NCI-H1694 (cell line): ENCODE results near the gene COBLL1.

ENCODE experiments used
- DNase-seq: peaks from one replicate; lab custom pipeline; 2025; lab: John Stamatoyannopoulos, UW

Gene COBLL1

DNA sequence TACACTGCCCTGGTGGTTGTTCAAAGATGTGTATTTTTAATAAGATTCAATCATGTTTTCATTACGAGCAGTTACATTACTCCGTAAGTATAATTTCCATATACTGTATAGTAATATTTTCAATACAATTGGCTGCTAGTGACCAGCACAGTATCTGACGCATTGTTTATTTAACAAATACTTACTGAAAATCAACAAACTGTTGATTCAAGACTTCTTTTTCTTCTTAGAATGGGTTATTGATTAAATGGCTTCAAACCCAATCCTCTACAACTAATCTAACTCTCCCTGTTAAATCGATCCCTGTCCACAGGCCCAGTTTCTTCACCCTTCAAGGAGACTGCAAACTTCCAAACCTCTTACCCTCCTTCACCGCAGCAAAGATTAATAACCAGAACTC, 18.5 kb downstream of the COBLL1 start:
- DNase-seq = no peak

DNA sequence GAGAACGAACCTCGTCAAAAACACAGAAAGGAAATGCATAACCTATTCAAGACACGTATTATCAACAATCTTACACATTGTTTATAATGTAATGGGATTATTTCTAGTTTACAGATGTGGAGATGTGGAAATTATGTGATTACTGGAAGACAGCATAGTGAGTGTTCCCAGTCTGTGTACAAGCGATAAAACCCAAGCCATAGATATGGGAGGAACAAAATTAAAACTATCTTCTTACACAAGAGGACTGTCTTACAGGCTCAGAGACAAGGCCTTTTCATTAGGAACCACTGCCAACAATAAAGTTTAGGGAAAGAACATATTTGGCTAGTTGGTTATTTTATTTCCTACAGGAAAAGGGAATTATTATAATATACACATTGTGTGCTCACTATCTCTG, 20.3 kb downstream of the COBLL1 start:
- DNase-seq = no peak

DNA sequence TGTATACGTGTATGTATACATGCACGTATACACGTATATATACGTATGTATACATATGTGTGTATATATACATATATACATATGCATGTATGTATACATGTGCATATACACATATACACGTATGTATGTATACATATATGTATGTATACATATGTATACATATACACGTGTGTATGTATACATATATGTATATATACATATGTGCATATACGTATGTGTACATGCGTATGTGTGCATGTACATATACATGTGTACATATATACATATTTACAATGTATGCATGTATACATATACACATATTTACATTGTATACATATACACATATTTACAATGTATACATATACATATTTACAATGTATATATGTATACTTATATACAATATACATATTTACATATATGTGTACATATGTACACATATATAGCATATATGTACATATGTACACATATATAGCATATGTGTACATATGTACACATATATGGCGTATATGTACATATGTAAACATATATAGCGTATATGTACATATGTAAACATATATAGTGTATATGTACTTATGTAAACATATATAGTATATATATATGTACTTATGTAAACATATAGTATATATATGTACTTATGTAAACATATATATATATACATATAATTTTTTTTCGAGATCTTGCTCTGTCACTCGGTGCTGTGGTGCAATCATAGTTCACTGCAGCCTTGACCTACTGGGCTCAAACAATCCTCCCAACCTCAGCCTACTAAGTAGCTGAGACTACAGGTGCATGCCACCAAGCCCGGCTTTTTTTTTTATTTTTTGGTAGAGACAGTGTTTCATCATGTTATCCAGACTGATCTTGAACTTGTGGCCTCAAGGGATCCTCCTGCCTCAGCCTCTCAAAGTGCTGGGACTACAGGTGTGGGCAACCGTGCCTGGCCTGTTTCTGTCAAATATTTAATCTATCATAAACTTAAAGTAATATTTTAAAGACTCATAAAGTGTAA, 23.2 kb downstream of the COBLL1 start:
- DNase-seq = no peak

DNA sequence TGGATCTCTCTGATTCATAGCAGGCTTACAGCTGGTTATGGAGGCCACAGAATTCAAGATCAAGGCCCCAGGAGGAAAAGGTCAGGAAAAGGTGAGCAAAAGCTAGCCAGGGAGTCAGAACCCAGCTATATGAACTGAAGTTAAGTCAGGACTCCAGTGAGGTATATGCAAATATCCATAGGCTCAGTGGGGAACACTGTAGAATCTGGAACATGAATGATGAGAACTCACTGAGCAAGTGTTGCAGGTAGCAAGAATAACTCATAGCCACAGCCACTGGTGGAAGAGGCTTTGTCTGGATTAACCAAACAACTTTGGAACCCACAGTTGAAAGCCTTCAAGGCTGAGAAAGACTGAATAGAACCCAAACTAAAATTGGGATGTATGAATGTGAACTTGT, 24.7 kb downstream of the COBLL1 start:
- no peak for DNase-seq

DNA sequence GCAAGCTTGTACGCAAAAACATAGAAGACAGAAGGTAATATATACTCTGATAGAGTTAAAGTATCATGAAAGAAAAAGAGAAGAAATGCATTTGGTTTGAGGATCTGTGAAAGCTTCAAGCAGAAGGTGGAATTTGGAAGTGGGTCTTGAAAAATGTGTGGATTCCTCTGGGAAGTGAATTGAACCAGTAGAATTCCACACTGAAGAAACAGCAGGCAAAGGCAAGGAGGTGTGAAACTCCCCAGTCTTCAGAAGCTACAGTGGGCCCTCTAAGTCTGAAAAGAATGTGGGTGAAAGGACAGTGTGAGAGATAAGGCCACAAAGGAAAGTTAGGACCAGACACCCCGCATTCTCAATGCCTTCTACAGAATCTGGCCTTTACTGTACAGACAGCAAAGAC, 25.6 kb downstream of the COBLL1 start:
- DNase-seq = no peak

DNA sequence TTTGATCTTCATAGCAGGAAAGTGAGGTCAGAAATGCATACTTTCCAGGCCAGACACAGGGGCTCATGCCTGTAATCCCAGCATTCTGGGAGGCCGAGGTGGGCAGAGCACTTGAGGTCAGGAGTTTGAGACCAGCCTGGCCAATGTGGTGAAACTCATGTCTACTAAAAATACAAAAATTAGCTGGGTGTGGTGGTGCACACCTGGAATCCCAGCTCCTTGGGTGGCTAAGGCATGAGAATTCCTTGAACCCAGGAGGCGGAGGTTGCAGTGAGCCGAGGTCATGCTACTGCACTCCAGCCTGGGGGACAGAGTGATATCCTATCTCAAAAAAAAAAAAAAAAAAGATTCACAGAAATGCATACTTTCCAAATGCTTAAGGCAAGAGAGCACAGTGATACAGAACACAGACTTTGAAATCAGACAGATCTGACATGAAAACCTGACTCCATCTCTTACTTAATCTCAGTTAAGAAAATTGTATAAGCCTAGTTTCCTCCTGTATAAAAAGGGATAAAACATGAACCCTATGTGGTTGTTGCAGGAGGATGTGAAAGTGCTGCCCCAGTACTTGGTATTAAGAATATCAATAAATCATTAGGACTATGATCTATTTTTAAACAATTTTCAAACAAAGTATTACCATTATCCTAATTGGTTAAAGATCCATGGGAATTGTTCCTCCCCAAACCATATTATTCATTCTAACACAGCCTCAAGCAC, 26.4 kb downstream of the COBLL1 start:
- no peak for DNase-seq

DNA sequence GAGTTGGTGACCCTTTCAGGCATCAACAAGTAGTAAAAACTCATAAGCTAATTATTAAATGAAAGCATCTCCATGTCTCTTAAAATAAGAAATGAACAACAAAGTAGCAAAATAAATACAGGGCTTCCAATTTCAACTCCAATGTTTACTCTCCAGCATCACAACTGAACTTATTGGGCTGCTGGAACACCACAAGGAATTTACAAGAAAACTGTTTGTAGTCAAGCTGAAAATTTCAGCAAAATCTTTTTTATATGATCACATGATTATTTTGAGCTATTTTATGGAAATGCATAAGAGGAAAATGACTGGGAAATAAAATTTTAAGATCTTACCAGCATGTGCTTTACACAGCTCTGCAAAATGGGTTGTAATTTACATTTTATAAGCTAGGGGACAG, 28.1 kb downstream of the COBLL1 start:
- DNase-seq = no peak

DNA sequence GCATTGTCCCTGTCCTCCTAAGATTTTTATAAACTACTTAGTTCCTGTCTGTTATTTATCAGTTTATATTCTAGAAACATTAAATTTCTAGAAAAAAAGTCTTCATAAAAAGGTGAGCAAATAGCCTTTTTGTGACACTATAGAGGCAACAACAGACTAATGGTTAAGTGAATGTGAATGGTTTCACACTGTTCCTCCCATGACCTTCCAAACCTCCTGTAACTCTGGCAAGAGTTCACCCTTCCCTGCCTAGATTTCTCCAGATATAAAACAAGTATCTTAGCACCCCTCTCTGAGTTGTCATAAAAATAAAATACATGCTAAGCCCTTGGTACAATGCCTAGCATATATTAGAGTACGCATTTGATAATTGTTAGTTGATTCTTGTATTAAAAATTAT, 29.2 kb downstream of the COBLL1 start:
- DNase-seq = no peak

DNA sequence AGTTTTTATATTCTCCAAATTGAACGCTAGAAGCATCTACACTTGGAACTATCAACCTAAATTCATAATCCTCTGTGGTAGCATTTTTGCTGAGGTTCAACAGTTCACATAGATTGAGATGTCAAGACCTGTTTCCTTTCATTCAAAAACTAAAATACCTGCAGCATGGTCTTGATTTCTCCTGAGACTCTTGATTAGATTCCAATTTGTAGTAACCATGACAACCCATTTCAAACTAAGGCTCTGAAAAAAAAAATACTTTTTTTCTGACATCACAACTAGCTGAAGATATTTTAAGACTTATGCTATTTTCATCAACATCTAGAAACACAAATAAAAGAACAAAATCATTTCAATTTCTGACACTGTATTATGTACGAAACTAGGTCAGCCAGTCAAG, 29.8 kb downstream of the COBLL1 start:
- DNase-seq = no peak

DNA sequence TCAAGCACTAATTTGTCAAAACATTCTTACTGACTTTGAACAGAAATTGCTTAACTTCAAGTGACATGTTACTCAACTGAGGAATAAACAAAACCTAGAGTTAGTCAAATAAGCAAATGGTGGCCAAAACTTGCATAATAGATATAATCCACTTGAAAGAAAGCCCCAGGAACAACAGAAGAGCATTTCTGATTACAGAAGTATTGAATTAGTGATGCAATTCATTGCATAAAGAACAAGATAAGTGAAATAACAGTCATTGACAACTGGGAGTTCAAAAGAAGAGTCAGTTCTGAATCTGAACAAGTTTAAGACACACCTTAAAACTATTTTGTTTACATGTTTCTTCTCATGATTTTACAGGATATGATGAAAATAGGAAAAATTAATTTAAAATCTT, 30.8 kb downstream of the COBLL1 start:
- DNase-seq = no peak

DNA sequence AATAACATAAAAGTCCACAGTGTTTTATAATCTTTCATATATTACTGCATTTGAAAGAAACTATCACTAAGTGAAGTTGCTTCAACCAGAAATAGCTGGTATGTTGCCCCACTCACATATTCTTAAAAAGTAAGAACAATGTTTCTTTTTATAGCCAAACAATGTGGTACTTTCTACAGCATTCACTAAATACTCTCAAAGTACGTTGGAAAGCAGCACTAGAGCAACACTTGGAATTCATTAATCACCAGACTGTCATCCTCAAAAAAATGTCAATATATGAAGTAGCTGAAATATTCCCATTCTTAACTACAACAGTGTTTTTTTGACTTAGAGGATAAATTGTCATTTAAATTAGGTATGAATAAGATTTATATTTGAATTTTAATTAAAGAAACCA, 32.8 kb downstream of the COBLL1 start:
- DNase-seq = no peak

DNA sequence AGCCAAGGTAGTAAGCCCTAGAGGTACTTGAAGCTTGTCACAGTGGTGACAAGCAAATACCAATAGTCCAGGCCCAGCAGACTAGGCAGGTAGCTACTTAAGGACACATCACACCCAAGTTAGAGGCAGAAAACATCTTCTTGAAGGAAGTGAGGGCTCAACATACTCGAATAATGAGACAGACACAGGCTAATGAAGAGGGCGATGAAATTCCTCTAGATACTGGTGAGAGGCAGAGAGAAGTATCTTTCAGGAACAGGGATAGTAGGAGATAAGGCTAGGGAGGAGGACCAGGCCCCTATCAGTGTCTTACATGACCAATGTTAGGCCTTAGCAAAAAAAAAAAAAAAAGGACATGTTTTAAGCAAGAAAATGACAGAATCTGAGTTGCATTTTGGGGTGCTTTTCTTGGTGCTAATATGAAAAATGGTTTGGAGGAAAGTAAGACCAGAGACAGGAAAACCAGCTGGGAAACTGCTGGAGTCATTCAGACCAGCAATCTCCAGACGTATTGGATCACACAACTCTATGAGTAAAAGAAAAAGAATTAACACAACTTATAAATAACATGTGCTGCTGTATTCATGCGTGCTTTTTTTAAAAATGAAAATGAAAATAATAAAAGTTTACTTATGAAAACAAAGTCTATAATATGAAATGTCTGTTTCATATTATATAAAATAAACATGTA, 37.7 kb downstream of the COBLL1 start:
- no peak for DNase-seq

DNA sequence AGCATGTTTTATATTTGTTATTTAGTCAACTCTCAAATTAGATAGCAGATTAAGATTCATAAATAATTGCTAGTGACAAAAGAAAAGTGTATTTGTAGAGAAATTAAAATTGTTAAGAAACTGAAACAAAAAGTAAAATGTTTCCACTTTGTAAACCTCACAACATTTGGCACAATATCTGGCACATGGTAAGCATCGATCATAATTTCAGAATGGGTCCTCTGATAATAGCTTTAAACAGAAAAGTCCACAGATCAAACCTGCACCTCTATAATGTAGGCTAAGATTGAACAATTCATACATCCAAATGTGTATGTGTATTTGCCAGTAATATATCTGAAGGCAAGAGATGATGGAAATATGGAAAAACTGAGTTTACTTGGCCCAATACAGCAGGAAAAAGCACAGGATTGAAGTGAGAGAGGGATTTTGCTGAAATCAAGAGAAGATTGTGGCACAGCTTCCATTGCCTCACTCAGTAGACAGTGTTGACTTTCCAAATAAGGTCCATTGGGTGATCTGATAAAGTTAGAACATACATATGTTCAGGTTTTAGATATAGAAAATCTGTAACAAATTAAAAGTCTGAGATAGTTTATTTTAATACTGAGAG, 39.4 kb downstream of the COBLL1 start:
- DNase-seq = no peak

DNA sequence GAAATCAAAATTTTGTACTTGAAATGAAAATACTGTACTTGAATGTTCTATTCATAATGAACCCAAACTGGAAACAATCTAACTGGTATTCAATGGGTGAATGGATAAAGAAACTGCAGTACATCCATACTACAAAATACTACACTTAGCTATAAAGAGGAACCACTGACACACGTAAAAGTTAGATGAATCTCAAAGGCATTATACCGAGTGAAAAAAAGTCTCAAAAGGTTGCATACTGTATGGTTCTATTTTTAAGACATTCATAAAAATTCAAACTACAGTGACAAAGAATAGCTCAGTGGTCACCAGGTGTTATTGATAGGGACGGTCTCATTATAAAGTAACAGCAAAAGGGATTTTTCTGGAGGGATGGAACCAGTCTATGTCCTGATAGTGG, 41.1 kb downstream of the COBLL1 start:
- no peak for DNase-seq

DNA sequence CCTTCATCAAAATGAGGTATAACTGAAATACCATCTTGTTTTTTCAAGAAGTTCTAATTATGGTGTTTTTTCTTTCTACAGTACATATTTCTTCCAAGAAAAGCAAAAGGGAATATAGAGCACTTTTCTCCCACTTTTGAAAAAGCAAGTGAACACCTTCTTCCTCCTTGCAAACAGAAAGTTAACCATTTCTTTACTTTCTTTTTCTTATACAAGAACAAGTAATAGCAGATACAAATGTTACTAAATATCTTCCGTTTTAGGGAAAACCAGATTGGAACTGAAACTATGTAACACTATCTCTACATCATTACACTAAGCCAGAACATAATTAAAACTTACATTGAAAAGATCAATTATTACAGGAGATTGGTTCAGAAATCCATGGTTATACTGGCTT, 44.0 kb downstream of the COBLL1 start:
- no peak for DNase-seq

DNA sequence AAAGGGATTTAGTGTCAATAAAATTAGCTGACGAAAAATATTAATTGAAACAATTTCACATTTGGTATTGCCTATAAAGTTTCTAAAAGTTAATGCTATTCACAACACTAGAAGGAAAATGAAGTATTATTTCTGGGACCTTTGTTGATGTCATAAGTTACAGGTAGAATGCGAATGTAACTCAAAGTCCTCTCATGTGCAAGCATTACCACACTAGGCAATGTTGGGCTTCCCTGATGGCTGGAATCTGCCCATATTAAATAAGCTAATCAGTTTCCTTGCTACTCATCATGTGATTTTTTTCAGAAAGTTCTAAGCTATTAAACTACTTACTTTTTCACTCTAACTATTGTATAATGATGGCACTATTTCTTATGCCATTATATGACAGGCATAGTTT, 44.6 kb downstream of the COBLL1 start:
- DNase-seq = no peak

DNA sequence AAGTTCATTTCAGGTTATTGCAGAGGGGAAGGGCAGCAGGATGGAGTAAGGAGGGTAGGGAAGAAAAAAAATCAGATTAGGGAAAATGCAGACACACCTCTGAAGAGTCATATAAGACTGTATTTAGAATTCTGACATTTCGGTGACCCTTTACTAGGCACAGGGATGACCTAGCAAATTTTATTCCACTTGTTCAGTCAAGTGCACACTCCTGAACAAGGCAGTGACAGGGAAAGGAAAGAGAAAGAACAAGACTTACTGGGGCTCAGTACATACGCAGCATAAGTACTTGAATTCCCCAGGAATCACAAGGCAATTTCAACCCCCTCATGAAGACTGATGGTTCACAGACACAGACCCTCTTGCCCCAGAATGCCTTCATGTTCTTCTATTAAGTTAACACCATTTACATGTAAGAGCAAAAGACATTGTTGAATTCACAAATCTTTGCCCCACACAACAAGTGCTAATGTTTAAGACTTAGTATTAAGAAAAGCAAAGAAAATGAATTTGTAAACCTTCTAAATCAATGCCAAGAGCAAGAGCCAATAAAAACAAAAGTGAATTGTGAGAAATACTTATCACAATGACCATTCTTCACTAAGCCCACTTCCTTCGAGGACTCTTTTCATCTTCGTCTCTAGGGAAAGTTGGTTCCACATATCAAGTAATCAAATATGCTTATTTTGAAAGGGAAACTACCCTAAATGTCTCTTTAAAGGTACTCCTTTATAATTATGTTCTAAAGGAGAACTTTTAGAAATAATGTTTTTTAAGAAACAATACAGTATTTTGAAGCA, 47.0 kb downstream of the COBLL1 start:
- DNase-seq = no peak

DNA sequence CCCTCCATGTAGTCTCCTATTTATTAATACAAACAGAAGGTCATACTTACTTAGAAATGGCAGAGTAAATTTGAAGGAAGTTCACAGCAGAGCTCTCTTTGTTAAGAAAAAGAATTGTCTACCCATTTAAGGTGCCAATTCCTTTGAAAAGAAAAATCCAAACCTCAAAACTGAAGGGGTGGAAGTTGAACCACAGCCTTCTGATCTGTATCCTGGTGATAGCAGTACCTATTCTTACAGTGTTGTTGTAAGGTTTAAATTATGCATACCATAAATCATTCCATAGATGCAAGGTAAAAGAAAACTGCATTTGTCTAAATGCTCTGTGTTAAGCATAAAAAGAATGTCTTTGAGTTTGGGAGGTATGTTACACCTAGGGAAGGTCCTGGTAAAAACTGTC, 47.6 kb downstream of the COBLL1 start:
- DNase-seq = no peak

DNA sequence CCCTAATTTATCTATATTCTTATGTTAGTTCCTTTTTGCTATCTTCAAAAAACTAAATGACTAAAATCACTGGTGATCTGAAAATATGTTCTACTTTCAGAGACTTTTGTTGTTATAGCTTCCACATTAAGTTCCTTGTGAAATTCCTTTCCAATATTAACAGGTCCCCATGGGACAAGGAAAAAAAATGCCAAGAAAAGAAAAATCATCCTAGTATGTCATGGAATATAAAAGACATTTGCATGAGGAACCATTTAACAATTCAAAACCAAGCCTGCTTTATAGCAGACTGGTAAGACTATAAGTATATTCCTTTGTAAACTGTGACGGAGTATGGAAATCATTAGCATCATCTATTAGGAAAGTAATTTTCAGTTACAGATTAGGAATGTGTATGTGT, 48.1 kb downstream of the COBLL1 start:
- DNase-seq = no peak

DNA sequence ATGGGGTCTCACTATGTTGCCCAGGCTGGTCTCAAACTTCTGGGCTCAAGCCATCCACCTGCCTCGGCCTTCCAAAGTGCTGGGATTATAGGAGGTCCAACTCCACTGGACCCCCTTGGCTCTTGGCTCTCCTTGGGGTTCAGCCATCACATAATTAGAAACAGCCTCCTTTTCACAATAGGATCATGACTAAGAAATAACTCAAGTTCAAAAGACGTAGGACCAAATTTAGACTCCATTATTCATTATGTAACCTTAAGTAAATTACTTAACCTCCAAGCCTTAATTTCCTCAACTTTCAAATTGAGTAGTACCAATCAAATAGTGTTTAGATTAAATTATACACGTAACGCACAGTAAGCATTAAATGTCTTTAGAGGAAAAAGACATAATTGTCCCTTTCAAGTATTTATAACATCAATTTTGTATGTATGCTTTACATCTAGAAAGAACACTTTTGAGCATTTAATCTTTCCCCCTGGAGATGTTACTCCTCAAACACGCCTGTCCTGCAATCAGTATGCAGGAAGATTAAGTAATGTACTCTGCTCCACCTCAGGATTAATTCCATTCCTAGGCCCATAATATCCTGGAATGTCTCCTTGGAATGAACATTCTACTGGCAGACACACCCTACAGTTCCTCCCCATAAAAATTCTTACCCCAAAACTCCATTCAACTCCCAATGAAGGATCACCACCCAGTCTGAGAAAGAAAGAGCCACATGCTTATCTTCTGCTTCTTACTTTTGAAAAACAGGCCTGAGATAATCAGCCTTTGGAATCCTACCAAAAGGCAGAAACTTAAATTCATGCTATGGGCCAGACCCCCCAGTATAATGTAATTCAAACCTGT, 49.1 kb downstream of the COBLL1 start:
- no peak for DNase-seq

DNA sequence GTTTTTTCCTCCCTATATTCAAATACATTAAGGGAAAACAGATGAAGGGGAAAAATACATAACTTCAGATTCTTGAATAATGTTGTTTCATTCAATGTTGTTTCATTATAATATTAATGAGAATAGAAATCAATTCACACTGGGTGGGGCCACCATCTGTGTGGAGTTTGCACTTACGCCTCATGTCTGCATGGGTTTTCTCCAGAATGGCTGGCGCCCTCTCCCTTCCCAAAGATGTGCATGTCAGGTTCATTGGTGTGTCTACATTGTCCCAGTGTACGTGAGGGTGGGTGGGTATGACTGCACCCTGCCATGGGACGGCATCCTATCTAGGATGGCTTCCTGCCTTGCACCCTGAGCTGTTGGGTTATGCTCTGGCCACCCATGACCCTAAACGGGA, 51.7 kb downstream of the COBLL1 start:
- DNase-seq = no peak
